H1 (cell line): Measurements from ENCODE around the gene CUX1. TPM values are rescaled to one million over a fixed set of nuclear protein-coding genes. Genes with fewer than 3 reads are reported as not detected.

Source experiments
- CTCF ChIA-PET: fragments of 300-600 bp; sonication (Branson Sonifier 250); formaldehyde crosslinking; loops from one replicate; lab custom pipeline; 2021; ENCODE audit not compliant: partially characterized antibody; lab: Charles Lee
- POLR2A ChIA-PET: fragments of 300-600 bp; sonication (Branson Sonifier 250); formaldehyde crosslinking; loops from one replicate; lab custom pipeline; 2021; ENCODE audit warnings: inconsistent platforms; ENCODE audit not compliant: partially characterized antibody; lab: Charles Lee
- DNase-seq, 2 experiments: peaks; one replicate each; pipeline versions ENCODE4 v3.0.0 to v3.0.0-alpha.2; 2010 to 2022; ENCODE audit warnings: low spot score in 2 of 2, low read depth in 1 of 2, mixed read lengths in 1 of 2
- FAIRE-seq: peaks from 2 replicates; lab custom pipeline; 2011; peaks lifted over from hg19 to GRCh38; lab: Jason Lieb, UNC
- H2AFZ ChIP-seq: 2 replicates; pipeline ENCODE4 v1.8.1; 2012; ENCODE audit warnings: low read length, inconsistent platforms
- H2AK5ac ChIP-seq: 2 replicates; pipeline ENCODE4 v1.6.1; 2013; ENCODE audit warnings: low read depth, low read length
- H2BK120ac ChIP-seq: replicated peaks from 2 replicates; pipeline ENCODE3; 2013; ENCODE audit warnings: low read depth, low read length, inconsistent platforms
- H2BK12ac ChIP-seq: 2 replicates; pipeline ENCODE4 v1.6.1; 2013; ENCODE audit warnings: low read depth, low read length
- H2BK15ac ChIP-seq: 2 replicates; pipeline ENCODE4 v1.6.1; 2013; ENCODE audit warnings: low read length
- H2BK20ac ChIP-seq: 2 replicates; pipeline ENCODE4 v1.6.1; 2013; ENCODE audit warnings: low read length
- H2BK5ac ChIP-seq: 2 replicates; pipeline ENCODE4 v1.6.1; 2013; ENCODE audit warnings: low read depth, low read length
- H3K14ac ChIP-seq: 2 replicates; pipeline ENCODE4 v1.6.1; 2013; ENCODE audit warnings: inconsistent platforms; ENCODE audit not compliant: insufficient read length
- H3K18ac ChIP-seq: 2 replicates; pipeline ENCODE4 v1.6.1; 2013; ENCODE audit warnings: low read length; ENCODE audit errors: extremely low read depth
- H3K23ac ChIP-seq: 2 replicates; pipeline ENCODE4 v1.6.1; 2013; ENCODE audit warnings: inconsistent platforms; ENCODE audit not compliant: insufficient read length
- H3K23me2 ChIP-seq: 2 replicates; pipeline ENCODE4 v1.6.1; 2013; ENCODE audit warnings: low read depth, low read length
- H3K27ac ChIP-seq: 2 replicates; pipeline ENCODE4 v1.6.1; 2011; ENCODE audit warnings: low read depth, low read length, inconsistent platforms
- H3K27me3 ChIP-seq, 4 experiments: replicated peaks in 1 of 4; 1 replicate in 1 of 4; 2 replicates in 3 of 4; pipeline versions ENCODE4 v1.6.1 to v1.8.1; 2011 to 2013; ENCODE audit warnings: low read length in 3 of 4, mild to moderate bottlenecking in 3 of 4, inconsistent platforms in 2 of 4, mixed read lengths in 2 of 4, moderate library complexity in 1 of 4; ENCODE audit not compliant: control insufficient read depth in 3 of 4, insufficient read depth in 3 of 4; ENCODE audit errors: extremely low read depth in 1 of 4
- H3K36me3 ChIP-seq, 4 experiments: 2 replicates each; pipeline versions ENCODE4 v1.6.1 to v1.8.1; 2011 to 2013; ENCODE audit warnings: mild to moderate bottlenecking in 4 of 4, low read length in 3 of 4, moderate library complexity in 2 of 4, control low read depth in 1 of 4, inconsistent platforms in 1 of 4; ENCODE audit not compliant: insufficient read depth in 4 of 4, control insufficient read depth in 2 of 4
- H3K4ac ChIP-seq: replicated peaks from 2 replicates; pipeline ENCODE3; 2013; ENCODE audit warnings: low read length, low read depth, mixed read lengths, inconsistent platforms; ENCODE audit not compliant: insufficient read length
- H3K4me1 ChIP-seq, 4 experiments: replicated peaks in 1 of 4; 1 replicate in 1 of 4; 2 replicates in 3 of 4; pipeline versions ENCODE4 v1.6.1 to v1.8.1; 2011 to 2013; ENCODE audit warnings: low read length in 3 of 4, inconsistent platforms in 2 of 4, mixed read lengths in 1 of 4; ENCODE audit not compliant: insufficient read depth in 4 of 4, control insufficient read depth in 3 of 4
- H3K4me2 ChIP-seq, 2 experiments: 2 replicates each; pipeline versions ENCODE4 v1.6.1 to v1.8.1; 2011 to 2013; ENCODE audit warnings: low read depth in 2 of 2, low read length in 2 of 2, control low read depth in 1 of 2, inconsistent platforms in 1 of 2, mild to moderate bottlenecking in 1 of 2; ENCODE audit not compliant: insufficient read depth in 1 of 2
- H3K4me3 ChIP-seq, 4 experiments: fragments of 200-600, 300-600 bp in 1 of 4; sonication (generic), shearing (Covaris generic), sonication (Bioruptor Twin) in 1 of 4; 2 replicates each; pipeline versions ENCODE4 v1.5.1 to v1.8.1; 2011 to 2016; ENCODE audit warnings: low read length in 4 of 4, low read depth in 3 of 4, control low read depth in 2 of 4, inconsistent platforms in 2 of 4, mild to moderate bottlenecking in 2 of 4, mixed read lengths in 1 of 4, moderate library complexity in 1 of 4; ENCODE audit not compliant: insufficient read depth in 2 of 4; ENCODE audit errors: extremely low read depth in 1 of 4
- H3K56ac ChIP-seq: replicated peaks from 2 replicates; pipeline ENCODE3; 2013; ENCODE audit warnings: low read depth, mild to moderate bottlenecking, mixed read lengths, low read length, inconsistent platforms; ENCODE audit not compliant: insufficient read length
- H3K79me1 ChIP-seq: 2 replicates; pipeline ENCODE4 v1.6.1; 2013; ENCODE audit warnings: low read depth, low read length, control low read depth
- H3K79me2 ChIP-seq, 2 experiments: 2 replicates each; pipeline versions ENCODE4 v1.6.1 to v1.8.1; 2012 to 2013; ENCODE audit warnings: low read length in 2 of 2, mild to moderate bottlenecking in 2 of 2, inconsistent platforms in 1 of 2; ENCODE audit not compliant: insufficient read depth in 2 of 2, control insufficient read depth in 1 of 2
- H3K9ac ChIP-seq, 4 experiments: replicated peaks in 1 of 4; 1 replicate in 1 of 4; 2 replicates in 3 of 4; pipeline versions ENCODE4 v1.6.1 to v1.8.1; 2011 to 2013; ENCODE audit warnings: low read depth in 3 of 4, low read length in 3 of 4, control low read depth in 2 of 4, mild to moderate bottlenecking in 2 of 4, moderate library complexity in 2 of 4, inconsistent platforms in 1 of 4; ENCODE audit errors: extremely low read depth in 1 of 4
- H3K9me3 ChIP-seq, 2 experiments: 2 replicates each; pipeline versions ENCODE4 v1.6.1 to v1.8.1; 2012 to 2013; ENCODE audit warnings: mild to moderate bottlenecking in 2 of 2, moderate library complexity in 2 of 2, control low read depth in 1 of 2, inconsistent platforms in 1 of 2, low read depth in 1 of 2, low read length in 1 of 2, mixed read lengths in 1 of 2; ENCODE audit not compliant: insufficient read depth in 2 of 2
- H4K20me1 ChIP-seq, 2 experiments: replicated peaks in 1 of 2; 2 replicates each; pipeline versions ENCODE3 to v1.8.1; 2011 to 2013; ENCODE audit warnings: inconsistent platforms in 2 of 2, low read length in 2 of 2, mild to moderate bottlenecking in 1 of 2; ENCODE audit not compliant: insufficient read depth in 2 of 2, control insufficient read depth in 1 of 2
- H4K5ac ChIP-seq: 2 replicates; pipeline ENCODE4 v1.6.1; 2013; ENCODE audit warnings: low read length, low read depth, mixed read lengths, inconsistent platforms; ENCODE audit not compliant: insufficient read length
- H4K8ac ChIP-seq: 2 replicates; pipeline ENCODE4 v1.8.0; 2013; ENCODE audit warnings: mild to moderate bottlenecking, moderate library complexity, low read length, inconsistent platforms; ENCODE audit not compliant: insufficient read depth; ENCODE audit errors: extremely low read depth
- H4K91ac ChIP-seq: replicated peaks from 2 replicates; pipeline ENCODE3; 2013; ENCODE audit warnings: low read length, mixed read lengths, inconsistent platforms; ENCODE audit not compliant: insufficient read length
- CBX8 ChIP-seq: fragments of 300-800, 300-1000 bp; sonication (generic); IDR thresholded peaks from 2 replicates; pipeline ENCODE4 v1.7.1; 2016; ENCODE audit warnings: low read depth, low read length, borderline replicate concordance
- CHD2 ChIP-seq: IDR thresholded peaks from 2 replicates; pipeline ENCODE4 v1.6.1; 2012; ENCODE audit warnings: low read length, improper control_type of control experiment
- CREB1 ChIP-seq: IDR thresholded peaks from 2 replicates; pipeline ENCODE4 v1.6.1; 2012; ENCODE audit warnings: inconsistent platforms
- EGR1 ChIP-seq: IDR thresholded peaks from 2 replicates; pipeline ENCODE4 v1.6.1; 2011; ENCODE audit warnings: low read depth, low read length, borderline replicate concordance
- EP300 ChIP-seq, 2 experiments: IDR thresholded peaks; 1 replicate in 1 of 2; 2 replicates in 1 of 2; pipeline ENCODE4 v1.6.1; 2011 to 2012; ENCODE audit warnings: low read depth in 2 of 2, low read length in 2 of 2, mild to moderate bottlenecking in 2 of 2, borderline replicate concordance in 1 of 2, inconsistent platforms in 1 of 2, moderate library complexity in 1 of 2
- FOSL1 ChIP-seq: IDR thresholded peaks from 2 replicates; pipeline ENCODE4 v1.6.1; 2011; ENCODE audit warnings: mild to moderate bottlenecking, low read depth, low read length, moderate library complexity; ENCODE audit not compliant: insufficient read depth
- HDAC6 ChIP-seq: IDR thresholded peaks from one replicate; pipeline ENCODE4 v1.7.1; 2012; ENCODE audit warnings: low read depth, mild to moderate bottlenecking, inconsistent platforms, low read length, moderate library complexity
- RNF2 ChIP-seq: fragments of 200-900, 300-1000 bp; sonication (generic); IDR thresholded peaks from 2 replicates; pipeline ENCODE4 v1.7.1; 2016; ENCODE audit warnings: borderline replicate concordance, low read depth, mild to moderate bottlenecking, antibody characterized with exemption, low read length; ENCODE audit not compliant: poor library complexity, severe bottlenecking; ENCODE audit errors: missing control alignments
- SIRT6 ChIP-seq: IDR thresholded peaks from one replicate; pipeline ENCODE4 v1.7.1; 2012; ENCODE audit warnings: low read length, inconsistent platforms
- WGBS, 2 experiments: shearing (Covaris generic) in 1 of 2; methylation state at CpG; one replicate each; pipeline versions ENCODE4 v1.1.6 to v1.1.7; 2013 to 2015; ENCODE audit warnings: low lambda C conversion rate in 2 of 2, mixed read lengths in 2 of 2, inconsistent platforms in 1 of 2, low coverage in 1 of 2, missing lambda C conversion rate in 1 of 2; ENCODE audit not compliant: insufficient replicate concordance in 2 of 2, insufficient coverage in 1 of 2, insufficient read length in 1 of 2; ENCODE audit errors: extremely low coverage in 1 of 2, missing lambda C conversion rate in 1 of 2; 5-methylcytosine and 5-hydroxymethylcytosine counted together
- polyA plus RNA-seq, 7 experiments: library from polyadenylated mRNA; depleted of rRNA in 3 of 7; stranded (reverse) in 5 of 7; unstranded in 2 of 7; fragments of >200 nt in 5 of 7; fragments of 200-250 nt in 2 of 7; gene quantifications; 1 replicate in 5 of 7; 2 replicates in 1 of 7; 4 replicates in 1 of 7; pipeline versions ENCODE4 v1.2.1 to v1.2.3, GENCODE V29; 2011 to 2013; ENCODE audit warnings: missing spikeins in 2 of 7, mixed read lengths in 2 of 7
- total RNA-seq: library from RNA; stranded (reverse); fragmentation: NEBNext Ultra II Directional; extraction: Animal tissue kit (Norgen Biotek cat#: 25700); gene quantifications from 2 replicates; pipeline ENCODE4 v1.2.1, GENCODE V29; 2021

Gene CUX1
- total and polyA plus RNA-seq, 2 of the 8 experiments (the other 6 are each of a cell fraction or from before 2014, with no cell fraction given): 21.6 to 65.9 TPM

DNA sequence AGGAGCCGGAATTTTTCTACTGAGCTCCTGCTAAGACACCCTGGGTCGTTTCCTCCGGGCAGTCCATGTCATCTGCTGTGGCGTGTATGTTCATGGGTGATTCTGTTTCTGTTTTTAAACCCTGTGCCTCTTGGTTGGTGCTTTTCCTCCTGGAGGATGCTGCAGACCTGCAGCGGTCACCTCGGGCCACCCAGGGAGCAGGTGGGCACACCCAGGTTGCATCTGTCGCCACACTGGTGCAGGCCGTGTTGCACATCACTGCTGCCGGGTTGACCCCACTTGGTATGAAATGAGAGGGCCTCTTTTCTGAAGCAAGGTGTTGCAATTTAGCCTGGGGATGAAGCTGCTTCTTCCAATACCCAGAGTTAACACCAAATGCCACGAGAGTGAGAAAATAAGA lies 127.2 kb downstream of the CUX1 start:
- peak overlapping the region; percentile 75 for H2BK12ac ChIP-seq
- peak overlapping the region; percentile 92; the same call in 1 of the 2 replicates for H2BK15ac ChIP-seq
- CTCF ChIA-PET: interaction anchor here (0.9 to 1.6 kb wide), 2 partner anchors 17 to 90 kb away, joined by 4 read pairs; no protein-coding TSS in a partner anchor
- peak overlapping the region; percentile 93; the same call in 1 of the 2 replicates for H2AK5ac ChIP-seq
- no peak overlapping the region for H3K14ac ChIP-seq
- H4K5ac ChIP-seq: no peak overlapping the region
- H3K79me1 ChIP-seq: peaks cover 21% of the 10 kb centered on the region
- no peak overlapping the region for H2BK120ac ChIP-seq
- no peak overlapping the region for H3K4me2 ChIP-seq
- no peak overlapping the region for H3K18ac ChIP-seq
- no peaks in the 10 kb centered on the region for H3K36me3 ChIP-seq
- H4K20me1 ChIP-seq: peaks cover 2 to 5% of the 10 kb centered on the region in 2 experiments
- H3K4me3 ChIP-seq: no peak overlapping the region
- H3K4ac ChIP-seq: peak overlapping the region; percentile 2
- H2AFZ ChIP-seq: no peak overlapping the region
- no peak overlapping the region for H4K91ac ChIP-seq
- H3K9ac ChIP-seq: no peak overlapping the region
- H3K27ac ChIP-seq: no peak overlapping the region
- peak overlapping the region; percentile 12; the same call in 1 of the 2 replicates for H2BK5ac ChIP-seq
- H3K23me2 ChIP-seq: no peaks in the 10 kb centered on the region
- peaks cover 8 to 34% (median 26%) of the 10 kb centered on the region in 4 experiments for H3K4me1 ChIP-seq
- TF ChIP-seq CHD2: no peak
- no peak for TF ChIP-seq CREB1
- no peak for TF ChIP-seq HDAC6
- TF ChIP-seq EGR1: no peak
- no peak for TF ChIP-seq SIRT6
- no peak for TF ChIP-seq CBX8
- TF ChIP-seq EP300 (IDR thresholded peaks at IDR 0.05; ENCODE audit: borderline replicate concordance in 1 of 2, low read depth in 2 of 2, low read length in 2 of 2): no peak
- no peak for TF ChIP-seq RNF2
- no peak for TF ChIP-seq FOSL1
- TF ChIP-seq, all 59 proteins: peak for 0
- FAIRE-seq: no peak
- Histone ChIP-seq H3K9me3 (no peaks in the 10 kb centered on the region), H3K56ac (no peak overlapping the region), H3K27me3 (no peaks in the 10 kb centered on the region), H3K23ac (no peak overlapping the region), H4K8ac (no peak overlapping the region), H2BK20ac (no peak overlapping the region), H3K79me2 (peaks cover 3 to 78% of the 10 kb centered on the region in 2 experiments; a peak in 3 of 4 replicates)
- no peak for DNase-seq
- POLR2A ChIA-PET: no interaction called here
- WGBS, 2 experiments: 90% methylated on average over 10 of the region's 10 CpGs; no CpG with 5 or more reads in 1 of the 2 experiments
